HT1080 (cell line): ENCODE measurements around the gene BST1. TPM values are rescaled to one million over a fixed set of nuclear protein-coding genes. Genes with fewer than 3 reads are reported as not detected.
"Not testable (repeated sequence)": the region's sequence is repeated elsewhere in the genome, so short reads cannot be mapped to it uniquely, and the experiment has no call there.

Experiments used
- DNase-seq: peaks from one replicate; pipeline ENCODE4 v3.0.0-alpha.2; 2015; ENCODE audit warnings: low read depth
- total RNA-seq: library from RNA; depleted of rRNA; stranded (reverse); fragments of >200 nt; shearing (Covaris generic); gene quantifications from 2 replicates; pipeline ENCODE4 v1.2.3, GENCODE V29; 2014

BST1 gene
- total RNA-seq, 1 experiment from 2014 or later, result 0.43 TPM

DNA sequence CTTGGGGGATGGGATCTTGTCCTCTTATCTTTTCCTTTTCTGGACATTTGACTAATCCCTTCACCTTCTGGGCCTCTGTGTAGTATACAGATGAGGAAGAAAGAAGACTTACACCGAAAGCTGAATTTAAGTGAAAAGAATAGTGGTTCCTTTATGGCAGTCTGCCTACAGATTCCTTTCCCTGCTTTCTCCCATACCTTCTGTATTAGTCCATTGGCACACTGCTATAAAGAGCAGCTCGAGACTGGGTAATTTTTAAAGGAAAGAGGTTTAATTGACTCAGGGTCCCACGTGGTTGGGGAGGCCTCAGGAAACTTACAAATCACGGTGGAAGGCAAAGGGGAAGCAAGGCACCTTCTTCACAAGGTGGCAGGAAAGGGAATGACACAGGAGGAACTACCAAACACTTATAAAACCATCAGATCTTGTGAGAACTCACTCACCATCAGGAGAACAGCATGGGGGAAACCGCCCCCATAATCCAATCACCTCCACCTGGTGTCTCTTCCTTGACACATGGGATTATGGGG, 41.2 kb downstream of the BST1 start:
- no peak for DNase-seq

DNA sequence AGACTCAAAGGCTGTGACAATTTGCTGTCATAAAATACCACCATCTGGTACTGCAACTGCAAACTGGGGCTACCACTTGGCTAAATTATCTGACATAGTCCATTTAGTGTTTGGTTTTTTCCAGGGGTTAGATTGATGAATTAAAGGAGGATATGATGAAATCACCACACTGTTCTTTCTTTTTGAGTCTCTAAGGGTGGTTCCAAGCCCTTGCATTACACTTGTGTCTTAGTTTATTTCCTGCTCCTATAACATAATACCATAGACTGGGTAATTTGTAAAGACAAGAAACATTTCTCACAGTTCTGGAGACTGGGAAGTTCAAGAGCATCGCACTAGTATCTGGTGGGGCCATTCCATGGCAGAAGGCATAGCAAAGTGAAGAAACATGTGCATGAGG, 43.2 kb downstream of the BST1 start:
- no peak for DNase-seq

DNA sequence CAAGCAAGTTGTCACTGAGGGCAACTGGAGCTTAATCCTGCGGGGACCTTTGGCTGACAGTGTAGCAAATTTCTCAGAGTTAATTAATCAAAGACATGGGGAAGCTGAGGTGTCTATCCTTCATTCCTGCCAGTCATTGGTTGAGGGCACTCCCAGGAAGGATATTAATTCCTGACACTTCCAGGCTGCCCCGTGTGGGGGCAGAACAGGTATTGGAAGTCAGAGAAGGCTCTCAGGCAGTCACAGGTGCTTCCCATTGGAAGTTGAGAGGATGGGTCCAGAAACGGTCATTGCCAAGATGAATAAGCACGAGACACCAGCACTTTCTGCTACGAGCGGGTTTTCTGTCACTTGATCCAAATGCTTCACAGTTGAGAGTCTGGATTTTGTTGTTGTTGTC, 46.1 kb downstream of the BST1 start:
- no peak for DNase-seq

GRCh38 chr4:15751153-15751552, 48.3 kb downstream of the BST1 start:
- no peak for DNase-seq

DNA sequence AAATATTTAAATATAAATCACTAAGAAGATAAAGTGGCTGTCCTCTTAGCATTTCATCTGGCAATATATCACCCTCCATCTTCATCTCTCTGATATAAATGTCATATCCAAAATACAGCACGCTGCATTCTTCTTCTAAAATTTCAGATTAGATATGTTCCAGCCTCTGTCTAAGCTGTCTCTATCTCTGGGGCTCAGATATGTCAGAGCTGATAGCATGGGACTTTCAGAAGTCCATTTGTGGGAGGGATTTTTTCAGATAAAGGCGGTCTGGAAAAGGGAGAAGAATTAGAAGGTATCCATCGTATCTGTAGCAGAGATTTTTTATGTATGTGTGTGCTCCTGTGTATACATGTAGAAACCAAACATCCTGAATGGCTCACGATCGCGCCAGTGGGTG, 50.2 kb downstream of the BST1 start:
- no peak for DNase-seq

DNA sequence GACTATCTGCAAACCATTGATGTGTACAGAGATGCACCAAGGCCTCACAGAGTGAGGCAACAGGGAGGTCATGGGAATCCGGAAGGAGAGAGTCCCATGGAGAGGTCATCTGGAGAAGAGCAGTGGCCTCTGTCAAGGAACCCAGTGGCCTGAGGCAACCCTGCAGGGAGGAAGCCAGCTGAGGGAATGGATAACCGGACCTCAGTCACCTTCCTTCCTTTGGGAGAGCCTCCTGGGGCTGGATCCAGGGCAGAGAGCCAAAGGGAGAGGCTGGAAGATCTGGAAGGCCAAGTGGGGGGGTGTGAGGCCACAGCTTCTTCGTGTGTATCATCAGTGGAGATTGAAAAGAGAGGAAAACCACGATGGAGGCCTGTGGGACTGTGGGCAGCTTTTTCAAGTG, 50.9 kb downstream of the BST1 start:
- peak; percentile 6 for DNase-seq

DNA sequence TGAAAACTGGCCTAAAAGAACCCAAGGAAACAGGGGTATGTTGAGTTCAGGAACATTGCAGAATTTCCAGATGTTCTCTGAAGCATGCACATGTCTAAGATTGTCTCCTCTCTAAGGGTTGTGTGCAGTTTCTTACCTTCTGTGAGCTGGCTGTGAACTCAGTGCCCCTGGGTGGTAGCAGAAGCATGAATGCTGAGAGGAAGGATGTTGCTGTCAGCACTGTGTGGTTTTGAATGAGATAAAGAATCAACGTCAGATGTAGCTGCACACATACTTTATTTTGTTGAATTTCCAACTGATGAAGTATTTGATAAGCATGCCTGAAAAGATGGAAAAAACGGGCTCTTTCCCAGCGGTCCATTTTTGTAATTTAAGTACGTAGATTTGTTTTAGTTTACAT, 51.5 kb downstream of the BST1 start:
- peak; percentile 42 for DNase-seq

DNA sequence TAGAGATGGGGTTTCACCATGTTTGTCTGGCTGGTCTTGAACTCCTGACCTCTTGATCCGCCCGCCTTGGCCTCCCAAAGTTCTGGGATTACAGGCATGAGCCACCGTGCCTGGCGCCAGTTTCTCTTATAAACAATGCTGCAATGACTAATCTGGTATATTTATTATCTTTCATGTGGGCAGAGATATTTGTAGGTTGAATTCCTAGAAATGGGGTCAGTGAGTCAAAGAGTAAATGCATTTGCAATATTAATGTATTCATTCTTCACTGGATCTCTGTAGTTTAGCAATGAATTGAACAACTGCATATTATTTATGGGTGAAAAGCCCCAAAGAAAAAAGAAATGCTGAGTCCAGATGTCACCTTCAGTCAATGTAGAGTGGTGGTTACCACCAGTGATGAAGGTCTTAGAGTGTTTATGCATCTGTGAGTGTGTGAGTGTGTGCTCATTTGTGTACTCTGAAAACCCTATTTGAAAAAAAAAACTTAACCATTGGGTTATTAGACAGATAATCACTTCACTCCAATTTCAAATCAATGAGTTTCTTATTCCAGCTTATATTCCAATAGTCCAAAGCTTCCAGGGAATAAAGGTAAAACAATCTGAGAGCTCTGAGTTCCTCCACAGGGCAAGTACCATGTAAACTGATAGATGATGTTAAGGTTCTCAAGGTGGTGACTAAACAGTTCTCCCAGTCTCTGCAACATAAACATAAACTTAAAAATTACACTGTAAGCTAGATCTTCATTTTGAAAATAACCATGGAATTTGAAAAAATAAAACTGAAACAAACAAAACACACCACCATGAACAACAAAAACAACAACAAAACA, 52.7 kb downstream of the BST1 start:
- DNase-seq, result peak; percentile 56

GRCh38 chr4:15756361-15756861, 53.5 kb downstream of the BST1 start:
- DNase-seq, result peak; percentile 95

GRCh38 chr4:15757054-15757453, 54.2 kb downstream of the BST1 start:
- DNase-seq, result no peak

- DNase-seq, result no peak
Observed at GRCh38 chr4:15758294-15758693, 55.4 kb downstream of the BST1 start.

DNA sequence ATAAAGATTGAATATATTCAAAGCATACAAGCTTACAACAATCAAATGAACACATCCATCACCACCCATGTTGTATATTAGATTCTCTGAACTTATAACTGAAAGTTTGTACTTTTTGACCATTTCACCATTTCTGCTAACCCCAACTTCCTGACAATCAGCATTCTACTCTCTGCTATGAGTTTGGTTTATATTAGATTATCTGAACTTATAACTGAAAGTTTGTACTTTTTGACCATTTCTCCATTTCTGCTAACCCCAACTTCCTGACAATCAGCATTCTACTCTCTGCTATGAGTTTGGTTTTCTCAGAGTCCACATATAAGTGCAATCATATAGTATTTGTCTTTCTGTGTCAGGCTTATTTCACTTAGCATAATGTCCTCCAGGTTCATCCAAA, 59.6 kb downstream of the BST1 start:
- not testable (repeated sequence) for DNase-seq

- no peak for DNase-seq
Observed at GRCh38 chr4:15765391-15765790, 62.5 kb downstream of the BST1 start.

GRCh38 chr4:15765910-15766697, 63.2 kb downstream of the BST1 start:
- DNase-seq, result peak; percentile 33

- no peak for DNase-seq
Observed at GRCh38 chr4:15766821-15767220, 64.0 kb downstream of the BST1 start.

DNA sequence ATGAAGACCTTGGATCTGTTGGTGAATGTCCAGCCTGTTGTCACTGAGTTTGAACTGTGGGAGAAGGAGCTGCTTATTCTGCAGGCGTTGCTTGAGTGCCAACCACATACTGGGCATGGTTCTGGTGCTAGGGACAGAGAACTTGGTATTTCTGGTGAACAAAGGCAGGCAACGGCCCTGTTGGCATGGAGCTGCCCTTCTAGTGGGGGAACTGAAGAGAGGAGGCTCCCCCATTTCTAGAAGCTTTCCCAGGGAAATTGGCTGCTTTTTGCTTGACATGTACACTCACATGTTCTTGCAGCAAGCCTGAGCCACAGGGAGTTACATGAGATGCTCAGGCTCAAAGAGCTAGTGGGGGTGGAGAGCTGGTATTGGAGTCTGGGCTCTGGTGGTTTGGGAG, 66.3 kb downstream of the BST1 start:
- DNase-seq, result no peak

DNA sequence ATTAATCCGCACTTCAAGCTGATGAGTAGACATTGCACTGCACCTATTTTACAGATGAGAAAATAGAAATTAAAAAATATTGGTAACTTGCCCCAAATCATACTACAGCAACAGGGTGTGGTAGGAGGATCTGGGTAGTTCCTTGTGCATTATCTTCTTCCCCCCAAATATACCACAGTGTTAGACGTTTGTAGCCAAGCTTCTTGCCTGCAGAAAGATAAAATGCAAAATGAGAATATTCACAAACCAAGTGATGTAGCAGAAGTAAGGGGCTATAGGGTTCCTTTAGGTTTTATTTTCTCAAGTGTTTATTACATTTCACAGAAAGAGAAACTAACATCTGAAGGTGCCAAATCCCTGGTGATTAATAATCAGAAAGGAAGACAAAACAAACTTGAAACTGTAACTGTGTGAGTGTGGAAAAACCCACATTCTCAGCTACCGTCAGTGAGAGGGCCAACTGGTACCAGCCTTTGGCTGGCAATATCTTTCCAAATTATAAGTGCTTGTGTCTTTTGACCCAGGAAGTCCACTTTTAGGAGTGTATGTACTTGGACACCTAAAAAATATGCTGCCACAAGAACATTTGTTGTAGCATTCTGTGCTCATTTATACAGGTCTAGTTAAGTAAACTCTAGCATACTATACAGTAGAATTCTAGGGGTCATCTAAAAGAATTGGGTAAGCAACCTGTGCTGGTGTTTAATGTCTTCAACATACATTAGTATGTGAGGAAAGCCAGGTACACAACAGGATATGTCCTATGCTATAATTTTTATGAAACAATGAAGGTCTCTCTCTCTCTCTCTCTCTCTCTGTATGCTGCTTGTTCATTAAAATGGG, 68.6 kb downstream of the BST1 start:
- DNase-seq, result no peak

- DNase-seq, result peak; percentile 49
Observed at GRCh38 chr4:15774020-15774420, 71.2 kb downstream of the BST1 start.

DNA sequence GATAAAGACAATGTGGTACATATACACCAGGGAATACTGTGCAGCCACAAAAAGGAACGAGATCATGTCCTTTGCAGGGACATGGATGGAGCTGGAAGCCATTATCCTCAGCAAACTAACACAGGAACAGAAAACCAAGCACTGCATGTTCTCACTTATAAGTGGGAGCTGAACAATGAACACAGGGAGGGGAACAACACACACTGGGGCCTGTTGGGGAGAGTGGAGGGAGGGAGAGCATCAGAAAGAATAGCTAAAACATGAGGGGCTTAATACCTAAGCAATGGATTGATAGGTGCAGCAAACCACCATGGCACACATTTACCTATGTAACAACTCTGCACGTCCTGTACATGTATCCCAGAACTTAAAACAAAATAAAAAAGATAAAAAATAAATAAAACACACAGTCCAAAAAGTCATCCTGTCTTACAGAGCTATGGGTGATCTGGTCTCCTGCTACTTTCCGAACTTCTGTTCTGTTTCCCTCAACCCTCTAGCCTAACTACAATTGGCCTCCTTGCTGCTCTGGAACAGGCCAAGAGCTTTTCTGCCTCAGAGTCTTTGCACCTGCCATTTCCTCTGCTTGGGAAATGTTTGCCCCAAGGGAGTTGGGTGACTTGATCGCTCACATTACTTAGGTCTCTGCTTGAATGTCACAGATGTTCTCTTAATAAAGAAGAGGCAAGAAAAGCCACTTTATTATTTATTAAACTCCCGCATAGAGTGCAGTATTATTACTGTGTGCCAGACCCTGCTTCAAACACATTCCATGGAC, 74.2 kb downstream of the BST1 start:
- no peak for DNase-seq

DNA sequence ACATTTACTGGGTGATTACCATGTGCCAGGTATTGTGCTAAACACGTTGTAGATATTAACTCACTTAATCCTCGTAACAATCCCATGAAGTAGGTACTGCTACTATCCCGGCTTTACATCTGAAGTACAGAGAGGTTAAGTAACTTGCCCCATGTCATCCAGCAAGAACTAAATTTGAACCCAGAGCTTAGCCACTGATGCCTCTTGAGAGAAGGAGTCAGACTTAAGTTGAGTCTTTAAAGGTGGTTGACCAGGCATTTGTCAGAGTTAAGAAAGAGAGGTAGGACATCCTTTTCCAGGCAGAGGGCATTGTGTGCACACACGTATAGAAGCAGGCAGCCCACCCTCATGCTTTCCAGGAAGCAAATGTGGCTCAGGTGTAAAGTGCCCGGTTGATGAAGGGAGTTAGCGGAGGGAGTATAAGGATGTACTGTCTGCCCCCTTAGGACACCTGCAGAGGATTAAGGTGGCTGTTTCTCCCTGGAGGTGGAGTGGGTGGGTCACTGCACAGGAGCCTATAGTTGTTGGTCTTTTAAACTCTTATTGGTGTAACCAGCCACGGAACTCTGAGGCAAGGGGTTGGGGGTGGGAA, 74.9 kb downstream of the BST1 start:
- DNase-seq, result no peak
